Measurements from ENCODE around the gene ZNF23. TPM values are rescaled to one million over a fixed set of nuclear protein-coding genes. Genes with fewer than 3 reads are reported as not detected.
A peak's percentile ranks its signal among the peaks of the same experiment; 100 is the strongest.
"Not testable (repeated sequence)": the region's sequence is repeated elsewhere in the genome, so short reads cannot be mapped to it uniquely, and the experiment has no call there.

Gene ZNF23
- 10 to 100 TPM; 11.0 to 23.0 (median 14.6) TPM for total RNA-seq

GRCh38 chr16:71461686-71462648 is at the start of gene ZNF23:
ZNF23 (minus strand) TSS chr16:71462247; CDS start chr16:71456796, 5,451 bp downstream.
- peak; percentile 98 for ATAC-seq
- H3K27ac ChIP-seq: peak within 1 kb of the TSS; percentile 66 to 95 (median 88)
- peaks cover 0 to 9% of the 10 kb centered on the region in 2 donors for H3K36me3 ChIP-seq
- 0 to 1% methylated on average over 3 to 12 of the region's 52 CpGs for WGBS, 2 donors (ENCODE audit: low coverage in 1 of 2)
- peak within 1 kb of the TSS; percentile 70 to 98 for H3K4me3 ChIP-seq
- no peaks in the 10 kb centered on the region for H3K27me3 ChIP-seq
- H3K9me3 ChIP-seq: no peaks in the 10 kb centered on the region
- TF ChIP-seq EP300 (IDR thresholded peaks at IDR 0.05): no peak
- TF ChIP-seq POLR2AphosphoS5 (IDR thresholded peaks at IDR 0.05): peak; percentile 94
- peak in 3 of 4 experiments; percentile 6 to 41 (median 25) for TF ChIP-seq CTCF (IDR thresholded peaks at IDR 0.05)
- peak; percentile 85 to 89 for TF ChIP-seq POLR2A (IDR thresholded peaks at IDR 0.05)
- H3K4me1 ChIP-seq: peaks cover 0 to 29% (median 16%) of the 10 kb centered on the region in 3 donors

GRCh38 chr16:71507061-71507460 is 45.0 kb upstream of the ZNF23 start:
- no peaks in the 10 kb centered on the region for H3K4me1 ChIP-seq
- no peak for ATAC-seq
- H3K27ac ChIP-seq: no peak overlapping the region
- H3K27me3 ChIP-seq: peaks cover 11% of the 10 kb centered on the region
- WGBS, 2 donors (ENCODE audit: low coverage in 1 of 2): 43 to 90% methylated on average over 1 of the region's 1 CpG
- H3K9me3 ChIP-seq: peaks cover 0 to 9% (median 0%) of the 10 kb centered on the region in 3 donors
- H3K36me3 ChIP-seq: no peaks in the 10 kb centered on the region
- no peak for TF ChIP-seq POLR2A (IDR thresholded peaks at IDR 0.05)
- TF ChIP-seq POLR2AphosphoS5 (IDR thresholded peaks at IDR 0.05): no peak
- TF ChIP-seq EP300 (IDR thresholded peaks at IDR 0.05): no peak
- TF ChIP-seq CTCF (IDR thresholded peaks at IDR 0.05): no peak
- no peak overlapping the region for H3K4me3 ChIP-seq

GRCh38 chr16:71504901-71505300 is 42.9 kb upstream of the ZNF23 start:
- Histone ChIP-seq H3K36me3 (no peaks in the 10 kb centered on the region), H3K27me3 (peaks cover 3% of the 10 kb centered on the region), H3K9me3 (no peaks in the 10 kb centered on the region), H3K4me1 (no peaks in the 10 kb centered on the region), H3K27ac (no peak overlapping the region), H3K4me3 (no peak overlapping the region)
- no peak for ATAC-seq
- no peak for TF ChIP-seq CTCF (IDR thresholded peaks at IDR 0.05)
- TF ChIP-seq POLR2A (IDR thresholded peaks at IDR 0.05): no peak
- no peak for TF ChIP-seq POLR2AphosphoS5 (IDR thresholded peaks at IDR 0.05)
- TF ChIP-seq EP300 (IDR thresholded peaks at IDR 0.05): no peak
- WGBS, 2 donors (ENCODE audit: low coverage in 1 of 2): 78 to 80% methylated on average over 5 of the region's 5 CpGs

GRCh38 chr16:71504051-71504450 is 42.0 kb upstream of the ZNF23 start:
- H3K27ac ChIP-seq, H3K4me3 ChIP-seq, H3K27me3 ChIP-seq, ATAC-seq, H3K9me3 ChIP-seq, H3K4me1 ChIP-seq, H3K36me3 ChIP-seq: not testable (repeated sequence)
- 76 to 100% methylated on average over 1 to 7 of the region's 7 CpGs for WGBS, 2 donors (ENCODE audit: low coverage in 1 of 2)

- no peak for TF ChIP-seq POLR2A (IDR thresholded peaks at IDR 0.05)
- no peak for TF ChIP-seq CTCF (IDR thresholded peaks at IDR 0.05)
- TF ChIP-seq EP300 (IDR thresholded peaks at IDR 0.05): no peak
- TF ChIP-seq POLR2AphosphoS5 (IDR thresholded peaks at IDR 0.05): no peak
- no peak for ATAC-seq
- no peaks in the 10 kb centered on the region for H3K4me1 ChIP-seq
- H3K4me3 ChIP-seq: no peak overlapping the region
- 37 to 59% methylated on average over 2 to 3 of the region's 3 CpGs for WGBS, 2 donors (ENCODE audit: low coverage in 1 of 2)
- no peaks in the 10 kb centered on the region for H3K36me3 ChIP-seq
- H3K9me3 ChIP-seq: no peaks in the 10 kb centered on the region
- no peak overlapping the region for H3K27ac ChIP-seq
- peaks cover 3% of the 10 kb centered on the region for H3K27me3 ChIP-seq
Measured at GRCh38 chr16:71501547-71501946, 39.5 kb upstream of the ZNF23 start.
